IMR-90 (cell line): ENCODE data around the gene NME7. TPM values are rescaled to one million over a fixed set of nuclear protein-coding genes. Genes with fewer than 3 reads are reported as not detected.

Experiments
- ATAC-seq: fragments of 200-7000 bp; cut with Tn5 transposase; 2 replicates; pipeline ENCODE4 v1.9.1; 2020; ENCODE audit warnings: low read depth, mild to moderate bottlenecking, moderate library complexity
- BruUV-seq: library from RNA; stranded (reverse); fragments of 400-500 nt; replicated peaks from 2 replicates; lab custom pipeline; 2021; lab: Mats Ljungman, UMichigan
- CTCF ChIA-PET: fragments of 300-600 bp; formaldehyde crosslinking; extraction: SDS; loops from one replicate; lab custom pipeline; 2021; ENCODE audit warnings: antibody characterized with exemption; lab: Yijun Ruan, JAX
- POLR2A ChIA-PET: fragments of 300-600 bp; sonication (Branson Sonifier 250); formaldehyde crosslinking; loops from one replicate; lab custom pipeline; 2022; ENCODE audit warnings: antibody characterized with exemption; ENCODE audit not compliant: unreplicated experiment; lab: Charles Lee
- DNase-seq: peaks from one replicate; pipeline ENCODE4 v3.0.0; 2013
- H2AFZ ChIP-seq: replicated peaks from 2 replicates; pipeline ENCODE3; 2013; ENCODE audit warnings: low read length, mild to moderate bottlenecking; ENCODE audit not compliant: poor library complexity
- H2AK5ac ChIP-seq: 2 replicates; pipeline ENCODE4 v1.6.1; 2013; ENCODE audit warnings: low read depth, low read length, inconsistent platforms
- H2AK9ac ChIP-seq: replicated peaks from 2 replicates; pipeline ENCODE3; 2013; ENCODE audit warnings: mild to moderate bottlenecking, low read depth, low read length, moderate library complexity; ENCODE audit not compliant: poor library complexity
- H2BK120ac ChIP-seq: 2 replicates; pipeline ENCODE4 v1.6.1; 2013; ENCODE audit warnings: low read depth, low read length, inconsistent platforms
- H2BK15ac ChIP-seq: 3 replicates; pipeline ENCODE4 v1.6.1; 2013; ENCODE audit warnings: low read depth, low read length, inconsistent platforms
- H2BK20ac ChIP-seq: 2 replicates; pipeline ENCODE4 v1.6.1; 2013; ENCODE audit warnings: low read depth, mild to moderate bottlenecking, inconsistent platforms, low read length, moderate library complexity
- H2BK5ac ChIP-seq: 2 replicates; pipeline ENCODE4 v1.6.1; 2013; ENCODE audit warnings: mild to moderate bottlenecking, low read depth, low read length, inconsistent platforms; ENCODE audit not compliant: poor library complexity, severe bottlenecking
- H3K14ac ChIP-seq: replicated peaks from 2 replicates; pipeline ENCODE4 v1.6.1; 2013; ENCODE audit warnings: low read depth, low read length, inconsistent platforms
- H3K18ac ChIP-seq: 2 replicates; pipeline ENCODE4 v1.6.1; 2013; ENCODE audit warnings: low read depth, low read length, control low read depth
- H3K23ac ChIP-seq: 2 replicates; pipeline ENCODE4 v1.6.1; 2013; ENCODE audit warnings: low read depth, low read length, inconsistent platforms
- H3K27ac ChIP-seq: 2 replicates; pipeline ENCODE4 v1.5.1; 2013; ENCODE audit warnings: mild to moderate bottlenecking, control low read depth, low read length; ENCODE audit not compliant: insufficient read depth
- H3K27me3 ChIP-seq: 2 replicates; pipeline ENCODE4 v1.6.1; 2013; ENCODE audit warnings: low read length; ENCODE audit not compliant: control insufficient read depth, insufficient read depth
- H3K36me3 ChIP-seq: 2 replicates; pipeline ENCODE4 v1.6.1; 2013; ENCODE audit warnings: low read length, mixed read lengths; ENCODE audit not compliant: control insufficient read depth, insufficient read depth
- H3K4ac ChIP-seq: 2 replicates; pipeline ENCODE4 v1.6.1; 2013; ENCODE audit warnings: low read depth, low read length, inconsistent platforms
- H3K4me1 ChIP-seq: 2 replicates; pipeline ENCODE4 v1.6.1; 2013; ENCODE audit warnings: low read length, mixed read lengths; ENCODE audit not compliant: control insufficient read depth, insufficient read depth
- H3K4me2 ChIP-seq: 2 replicates; pipeline ENCODE4 v1.6.1; 2013; ENCODE audit warnings: low read depth, mild to moderate bottlenecking, control low read depth, low read length, moderate library complexity
- H3K4me3 ChIP-seq: 2 replicates; pipeline ENCODE4 v1.5.1; 2013; ENCODE audit warnings: low read depth, mild to moderate bottlenecking, control low read depth, low read length, moderate library complexity; ENCODE audit not compliant: insufficient read depth
- H3K56ac ChIP-seq: 2 replicates; pipeline ENCODE4 v1.6.1; 2013; ENCODE audit warnings: low read length, inconsistent platforms; ENCODE audit not compliant: insufficient read depth; ENCODE audit errors: extremely low read depth
- H3K79me1 ChIP-seq, 2 experiments: 2 replicates each; pipeline ENCODE4 v1.6.1; 2013; ENCODE audit warnings: low read length in 2 of 2, inconsistent platforms in 1 of 2, low read depth in 1 of 2
- H3K9ac ChIP-seq: 2 replicates; pipeline ENCODE4 v1.6.1; 2013; ENCODE audit warnings: low read depth, low read length, control low read depth
- H3K9me1 ChIP-seq: 2 replicates; pipeline ENCODE4 v1.6.1; 2013; ENCODE audit warnings: low read length, inconsistent platforms; ENCODE audit not compliant: insufficient read depth
- H3K9me3 ChIP-seq: 2 replicates; pipeline ENCODE4 v1.6.1; 2013; ENCODE audit warnings: low read length; ENCODE audit not compliant: control insufficient read depth, insufficient read depth
- H4K20me1 ChIP-seq: 2 replicates; pipeline ENCODE4 v1.6.1; 2013; ENCODE audit warnings: low read length, inconsistent platforms; ENCODE audit not compliant: insufficient read depth
- H4K5ac ChIP-seq: 2 replicates; pipeline ENCODE4 v1.6.1; 2013; ENCODE audit warnings: mild to moderate bottlenecking, low read depth, low read length, control low read depth
- H4K8ac ChIP-seq, 2 experiments: 2 replicates each; pipeline ENCODE4 v1.6.1; 2013; ENCODE audit warnings: low read depth in 2 of 2, low read length in 2 of 2, control low read depth in 1 of 2, inconsistent platforms in 1 of 2
- H4K91ac ChIP-seq: 2 replicates; pipeline ENCODE4 v1.6.1; 2013; ENCODE audit warnings: low read depth, low read length, inconsistent platforms; ENCODE audit not compliant: insufficient read depth
- BHLHE40 ChIP-seq: fragments of 150-350 bp; IDR thresholded peaks from 2 replicates; pipeline ENCODE4 v1.6.1; 2016; ENCODE audit warnings: mild to moderate bottlenecking, low read depth, low read length
- CEBPB ChIP-seq: IDR thresholded peaks from 2 replicates; pipeline ENCODE4 v1.6.1; 2012; ENCODE audit warnings: low read depth, low read length, improper control_type of control experiment
- CHD1 ChIP-seq: IDR thresholded peaks from 2 replicates; pipeline ENCODE4 v1.6.1; 2012; ENCODE audit warnings: low read depth, low read length, improper control_type of control experiment
- CTCF ChIP-seq: conservative IDR thresholded peaks from 2 replicates; pipeline ENCODE4 v1.5.1; 2012; ENCODE audit warnings: mild to moderate bottlenecking, low read depth, low read length, improper control_type of control experiment
- ELK1 ChIP-seq: fragments of 150-350 bp; IDR thresholded peaks from 2 replicates; pipeline ENCODE4 v1.6.1; 2016; ENCODE audit warnings: low read depth, mild to moderate bottlenecking, low read length, moderate library complexity, borderline replicate concordance
- FOS ChIP-seq: fragments of 150-350 bp; IDR thresholded peaks from 2 replicates; pipeline ENCODE4 v1.6.1; 2016; ENCODE audit warnings: low read depth, low read length
- MAFK ChIP-seq: IDR thresholded peaks from 2 replicates; pipeline ENCODE4 v1.6.1; 2012; ENCODE audit warnings: low read depth, low read length, improper control_type of control experiment
- MAZ ChIP-seq: IDR thresholded peaks from 2 replicates; pipeline ENCODE4 v1.6.1; 2012; ENCODE audit warnings: low read depth, mild to moderate bottlenecking, low read length, improper control_type of control experiment, moderate library complexity, borderline replicate concordance
- MXI1 ChIP-seq: IDR thresholded peaks from 2 replicates; pipeline ENCODE4 v1.6.1; 2012; ENCODE audit warnings: low read depth, mild to moderate bottlenecking, low read length, moderate library complexity, borderline replicate concordance
- NFE2L2 ChIP-seq: fragments of 150-350 bp; IDR thresholded peaks from 2 replicates; pipeline ENCODE4 v1.6.1; 2016; ENCODE audit warnings: low read depth, mild to moderate bottlenecking, low read length
- POLR2A ChIP-seq: IDR thresholded peaks from 2 replicates; pipeline ENCODE4 v1.6.1; 2012; ENCODE audit warnings: mild to moderate bottlenecking, low read depth, low read length
- RAD21 ChIP-seq: IDR thresholded peaks from 2 replicates; pipeline ENCODE4 v1.6.1; 2012; ENCODE audit warnings: low read length, improper control_type of control experiment
- RCOR1 ChIP-seq: IDR thresholded peaks from 2 replicates; pipeline ENCODE4 v1.6.1; 2012; ENCODE audit warnings: mild to moderate bottlenecking, low read length, improper control_type of control experiment; ENCODE audit not compliant: insufficient replicate concordance
- RFX5 ChIP-seq: IDR thresholded peaks from 2 replicates; pipeline ENCODE4 v1.8.0; 2012; ENCODE audit warnings: low read depth, mild to moderate bottlenecking, low read length, moderate library complexity
- SMC3 ChIP-seq: fragments of 150-350 bp; IDR thresholded peaks from 2 replicates; pipeline ENCODE4 v1.6.1; 2016; ENCODE audit warnings: low read depth, mild to moderate bottlenecking, antibody characterized with exemption, low read length, moderate library complexity
- USF2 ChIP-seq: fragments of 150-350 bp; IDR thresholded peaks from 2 replicates; pipeline ENCODE4 v1.6.1; 2017; ENCODE audit warnings: mild to moderate bottlenecking, antibody characterized with exemption, low read length, low read depth
- dilution Hi-C: fragments of 300-500 bp; cut with HindIII; formaldehyde crosslinking; loops from one replicate; pipeline ENCODE4 v1.14.3; 2018; ENCODE audit warnings: low sequenced_read_pairs; ENCODE audit not compliant: unreplicated experiment
- in situ Hi-C: fragments of 300-500 bp; cut with MboI; formaldehyde crosslinking; loops from 3 replicates; pipeline ENCODE4 v1.14.3; 2019; ENCODE audit warnings: low sequenced_read_pairs, inconsistent platforms, mixed read lengths
- intact Hi-C: fragments of 100-400 bp; cut with micrococcal nuclease; formaldehyde crosslinking; loops from 2 replicates; pipeline ENCODE4 v1.10.0; 2022
- polyA plus RNA-seq, 3 experiments: library from polyadenylated mRNA; depleted of rRNA; stranded (reverse); fragments of >200 nt; gene quantifications; 2 replicates each; pipeline ENCODE4 v1.2.3, GENCODE V29; 2012; ENCODE audit warnings: low replicate concordance in 1 of 3
- total RNA-seq: library from RNA; depleted of rRNA; stranded (reverse); fragments of >200 nt; gene quantifications from 2 replicates; pipeline ENCODE4 v1.2.3, GENCODE V29; 2012

Gene NME7
- total and polyA plus RNA-seq, 2 of the 4 experiments (the other 2 are of a cell fraction): 18.3 to 22.4 TPM

GRCh38 chr1:169263059-169263458 lies 104.5 kb downstream of the NME7 start:
- no peak for TF ChIP-seq MXI1
- no peak for TF ChIP-seq CTCF
- TF ChIP-seq POLR2A: no peak
- TF ChIP-seq SMC3: no peak
- no peak for TF ChIP-seq RAD21
- TF ChIP-seq NFE2L2: no peak
- no peak for TF ChIP-seq BHLHE40
- no peak for TF ChIP-seq CHD1
- no peak for TF ChIP-seq USF2
- TF ChIP-seq RFX5: no peak
- TF ChIP-seq MAFK: no peak
- TF ChIP-seq MAZ: no peak
- TF ChIP-seq CEBPB: no peak
- no peak for TF ChIP-seq FOS
- no peak for TF ChIP-seq ELK1
- no peak for TF ChIP-seq RCOR1
- Histone ChIP-seq H2AFZ (no peak overlapping the region), H3K9me3 (no peaks in the 10 kb centered on the region), H3K4me3 (no peak overlapping the region), H3K4me2 (no peak overlapping the region), H3K9me1 (no peaks in the 10 kb centered on the region), H3K56ac (no peak overlapping the region), H3K4ac (no peak overlapping the region), H2BK120ac (no peak overlapping the region), H2AK5ac (no peak overlapping the region), H4K8ac (no peak overlapping the region), H2BK5ac (no peak overlapping the region), H3K9ac (no peak overlapping the region), H3K27me3 (no peaks in the 10 kb centered on the region), H3K79me1 (no peaks in the 10 kb centered on the region), H4K20me1 (no peaks in the 10 kb centered on the region), H4K91ac (no peak overlapping the region), H3K18ac (no peak overlapping the region), H3K36me3 (no peaks in the 10 kb centered on the region), H3K4me1 (no peaks in the 10 kb centered on the region), H3K23ac (no peak overlapping the region), H3K14ac (no peak overlapping the region), H4K5ac (no peak overlapping the region), H2AK9ac (no peak overlapping the region), H3K27ac (no peak overlapping the region), H2BK20ac (no peak overlapping the region), H2BK15ac (no peak overlapping the region)
- ATAC-seq (no peak), DNase-seq (no peak)
- intact Hi-C loops: no loop called here
- BruUV-seq: no TSS peak
- ChIA-PET POLR2A (no interaction called here), CTCF (no interaction called here)
- in situ Hi-C loops: no loop called here
- dilution Hi-C loops: no loop called here
